Muscle layer of duodenum (tissue), 2 donors: ENCODE measurements around the gene NFIA.

Experiments used
- H3K27ac ChIP-seq: one replicate; pipeline ENCODE4 v1.7.0; 2013; ENCODE audit warnings: mild to moderate bottlenecking, low read length
- H3K27me3 ChIP-seq: one replicate; pipeline ENCODE4 v1.7.0; 2013; ENCODE audit warnings: low read depth, mild to moderate bottlenecking, control low read depth, low read length
- H3K36me3 ChIP-seq, 2 donors: one replicate each; pipeline ENCODE4 v1.7.0; 2013; ENCODE audit warnings: low read length in 2 of 2, control low read depth in 1 of 2, mild to moderate bottlenecking in 1 of 2; ENCODE audit not compliant: insufficient read depth in 2 of 2, control insufficient read depth in 1 of 2
- H3K4me1 ChIP-seq, 2 donors: one replicate each; pipeline ENCODE4 v1.7.0; 2013; ENCODE audit warnings: low read length in 2 of 2, mild to moderate bottlenecking in 2 of 2, control low read depth in 1 of 2, moderate library complexity in 1 of 2; ENCODE audit not compliant: insufficient read depth in 2 of 2, control insufficient read depth in 1 of 2
- H3K4me3 ChIP-seq, 2 donors: one replicate each; pipeline ENCODE4 v1.7.0; 2013; ENCODE audit warnings: low read length in 2 of 2, low read depth in 1 of 2, mild to moderate bottlenecking in 1 of 2
- H3K9me3 ChIP-seq, 2 donors: one replicate each; pipeline ENCODE4 v1.7.0; 2013; ENCODE audit warnings: low read length in 2 of 2, control low read depth in 1 of 2, mild to moderate bottlenecking in 1 of 2; ENCODE audit not compliant: control insufficient read depth in 1 of 2
- donor health status: healthy.

The NFIA gene

DNA sequence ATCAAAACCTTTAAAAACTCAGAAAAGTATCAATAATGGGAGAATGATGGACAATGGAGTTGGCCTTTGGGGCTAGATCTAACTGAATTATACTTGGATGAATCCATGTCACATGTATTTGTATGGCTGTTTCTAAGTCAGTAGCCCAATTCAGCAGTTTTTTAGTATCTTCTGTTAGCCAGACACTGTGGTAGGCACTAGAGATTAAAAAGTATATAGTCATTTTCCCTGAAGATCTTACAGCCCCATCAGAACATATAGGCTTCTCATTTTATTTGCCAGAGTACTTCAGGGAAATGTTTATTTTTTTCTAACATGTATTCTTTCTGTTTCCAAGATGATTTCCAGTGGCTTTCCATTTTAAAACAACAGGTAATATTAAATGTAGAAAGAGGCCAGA is 273.7 kb downstream of the NFIA start:
- H3K27ac ChIP-seq = no peak overlapping the region
- no peaks in the 10 kb centered on the region for H3K27me3 ChIP-seq
- H3K36me3 ChIP-seq = peaks cover 17 to 32% of the 10 kb centered on the region in 2 donors
- H3K4me3 ChIP-seq = no peak overlapping the region
- H3K9me3 ChIP-seq = no peaks in the 10 kb centered on the region
- no peaks in the 10 kb centered on the region for H3K4me1 ChIP-seq

DNA sequence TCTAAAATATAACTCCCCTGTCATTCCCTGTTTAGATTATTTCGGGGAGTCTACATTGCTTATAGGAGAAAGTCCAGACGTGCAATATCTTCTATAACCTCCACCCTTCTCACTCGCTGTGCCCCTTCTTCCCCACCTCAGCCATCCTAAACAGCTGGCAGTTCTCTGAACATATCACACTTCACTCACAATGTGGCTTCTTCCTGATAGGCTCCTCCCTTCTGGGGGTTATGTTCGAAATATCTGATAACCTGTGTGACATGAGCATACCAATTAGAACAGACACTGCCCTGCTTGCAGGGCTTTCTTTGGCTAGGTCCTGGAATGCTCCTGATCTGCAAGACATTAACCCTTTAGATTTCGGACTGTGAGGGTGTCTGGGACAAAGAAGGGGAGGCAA is 274.6 kb downstream of the NFIA start:
- no peaks in the 10 kb centered on the region for H3K27me3 ChIP-seq
- H3K4me3 ChIP-seq = no peak overlapping the region
- no peaks in the 10 kb centered on the region for H3K9me3 ChIP-seq
- H3K36me3 ChIP-seq = peaks cover 21 to 32% of the 10 kb centered on the region in 2 donors
- H3K27ac ChIP-seq = no peak overlapping the region
- H3K4me1 ChIP-seq = no peaks in the 10 kb centered on the region

DNA sequence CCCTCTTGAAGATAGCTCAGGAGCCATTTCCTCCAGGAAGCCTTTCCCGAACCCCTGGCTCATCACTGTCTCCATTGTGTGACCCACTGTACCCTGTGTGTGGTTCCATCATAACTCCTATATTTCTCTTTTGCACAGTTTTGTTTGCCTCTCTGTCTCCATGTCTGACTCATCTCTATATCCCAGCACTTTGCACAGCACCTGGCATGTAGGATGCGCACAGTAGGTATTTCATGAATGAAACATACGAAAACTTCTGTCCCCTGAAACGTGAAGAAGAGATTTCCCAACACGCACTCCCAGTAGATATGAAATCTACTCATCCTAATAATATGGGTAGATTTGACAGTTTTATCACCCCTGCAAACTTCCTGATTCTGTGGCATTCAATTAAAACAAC is 275.2 kb downstream of the NFIA start:
- Histone ChIP-seq H3K36me3 (peaks cover 21 to 30% of the 10 kb centered on the region in 2 donors), H3K27ac (no peak overlapping the region)

GRCh38 chr1:61358770-61359455 is 276.6 kb downstream of the NFIA start:
- no peak overlapping the region for H3K27ac ChIP-seq
- no peaks in the 10 kb centered on the region for H3K9me3 ChIP-seq
- H3K27me3 ChIP-seq = no peaks in the 10 kb centered on the region
- H3K4me3 ChIP-seq = no peak overlapping the region
- H3K36me3 ChIP-seq = peaks cover 8 to 23% of the 10 kb centered on the region in 2 donors
- H3K4me1 ChIP-seq = peaks cover 0 to 6% of the 10 kb centered on the region in 2 donors

More for the DNA sequence above, 275.2 kb downstream of the NFIA start:
- no peaks in the 10 kb centered on the region for H3K9me3 ChIP-seq
- no peak overlapping the region for H3K4me3 ChIP-seq
- no peaks in the 10 kb centered on the region for H3K27me3 ChIP-seq
- peaks cover 0 to 5% of the 10 kb centered on the region in 2 donors for H3K4me1 ChIP-seq

- Histone ChIP-seq H3K9me3 (no peaks in the 10 kb centered on the region), H3K4me3 (no peak overlapping the region), H3K27ac (no peak overlapping the region), H3K27me3 (no peaks in the 10 kb centered on the region), H3K36me3 (peaks cover 8 to 17% of the 10 kb centered on the region in 2 donors), H3K4me1 (peaks cover 0 to 6% of the 10 kb centered on the region in 2 donors)
Measured at GRCh38 chr1:61361931-61362330, 279.6 kb downstream of the NFIA start.

DNA sequence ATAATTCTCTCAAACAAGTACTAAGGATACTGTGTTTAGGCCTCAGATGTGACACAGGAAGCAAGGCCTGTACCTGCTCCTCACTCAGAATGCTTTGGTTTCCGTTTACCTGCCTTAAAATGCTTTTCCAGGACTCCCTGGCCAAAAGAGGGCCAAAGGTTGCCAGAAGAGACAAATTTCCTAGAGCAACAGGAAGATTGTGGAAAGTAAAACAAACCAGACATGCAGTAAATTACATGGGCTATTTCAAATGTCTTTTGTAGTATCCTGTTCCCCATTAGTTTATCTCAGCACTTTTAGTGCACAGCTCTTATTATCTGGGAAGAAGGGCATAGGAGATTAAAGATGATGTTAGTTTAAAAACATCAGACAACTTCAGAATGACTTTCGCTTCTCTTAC is 280.0 kb downstream of the NFIA start:
- H3K4me3 ChIP-seq = no peak overlapping the region
- H3K27ac ChIP-seq = no peak overlapping the region
- H3K9me3 ChIP-seq = no peaks in the 10 kb centered on the region
- H3K36me3 ChIP-seq = peaks cover 8 to 17% of the 10 kb centered on the region in 2 donors
- H3K27me3 ChIP-seq = no peaks in the 10 kb centered on the region
- peaks cover 0 to 6% of the 10 kb centered on the region in 2 donors for H3K4me1 ChIP-seq

DNA sequence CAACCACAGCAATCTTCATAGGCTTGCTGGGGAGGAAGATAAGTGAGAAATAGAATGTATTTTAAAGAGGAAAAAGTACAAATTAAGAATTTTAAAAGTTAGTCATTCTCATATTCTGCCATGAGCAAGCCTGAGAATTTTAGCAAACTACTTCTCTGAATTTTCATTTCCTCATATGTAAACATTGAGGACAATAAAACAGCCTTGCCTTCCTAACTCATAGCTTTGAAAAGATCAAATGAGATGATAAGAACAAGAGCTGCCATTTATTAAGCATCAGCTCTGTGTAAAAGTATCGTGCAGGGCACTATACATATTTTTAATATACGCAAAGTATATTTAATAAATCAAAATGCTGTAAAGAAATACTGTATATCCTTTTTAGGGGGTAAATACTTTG is 286.0 kb downstream of the NFIA start:
- Histone ChIP-seq H3K4me1 (no peaks in the 10 kb centered on the region), H3K36me3 (peaks cover 0 to 4% of the 10 kb centered on the region in 2 donors), H3K9me3 (no peaks in the 10 kb centered on the region), H3K27ac (no peak overlapping the region), H3K27me3 (no peaks in the 10 kb centered on the region), H3K4me3 (no peak overlapping the region)

DNA sequence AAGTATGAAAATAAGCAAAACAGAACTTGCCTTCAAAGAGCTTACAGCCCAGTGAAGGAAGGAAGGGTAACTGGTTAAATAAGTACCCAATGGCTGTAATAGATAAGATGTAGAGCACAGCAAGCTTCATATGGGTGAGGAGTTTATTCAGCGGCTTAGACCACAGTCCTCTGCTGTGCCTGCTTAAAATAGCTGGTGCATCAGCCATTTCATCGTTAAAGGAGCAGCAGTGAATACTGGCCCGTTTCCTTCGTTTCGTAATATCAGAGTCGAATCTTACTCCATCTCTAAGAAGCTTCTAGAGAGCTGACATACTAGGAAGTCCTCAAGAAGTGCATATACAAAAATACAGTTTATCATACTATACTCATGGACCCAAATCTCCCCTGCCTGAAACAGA is 286.5 kb downstream of the NFIA start:
- Histone ChIP-seq H3K27me3 (no peaks in the 10 kb centered on the region), H3K27ac (no peak overlapping the region), H3K9me3 (no peaks in the 10 kb centered on the region), H3K4me3 (no peak overlapping the region), H3K4me1 (no peaks in the 10 kb centered on the region), H3K36me3 (peaks cover 0 to 4% of the 10 kb centered on the region in 2 donors)

- Histone ChIP-seq H3K4me3 (no peak overlapping the region), H3K27me3 (no peaks in the 10 kb centered on the region), H3K36me3 (peaks cover 0 to 4% of the 10 kb centered on the region in 2 donors), H3K4me1 (no peaks in the 10 kb centered on the region), H3K27ac (no peak overlapping the region), H3K9me3 (no peaks in the 10 kb centered on the region)
Measured at GRCh38 chr1:61370177-61370912, 288.0 kb downstream of the NFIA start.

GRCh38 chr1:61370913-61371279 is 288.5 kb downstream of the NFIA start:
- Histone ChIP-seq H3K36me3 (peaks cover 0 to 4% of the 10 kb centered on the region in 2 donors), H3K4me3 (no peak overlapping the region), H3K27ac (no peak overlapping the region), H3K4me1 (no peaks in the 10 kb centered on the region), H3K27me3 (no peaks in the 10 kb centered on the region), H3K9me3 (no peaks in the 10 kb centered on the region)

DNA sequence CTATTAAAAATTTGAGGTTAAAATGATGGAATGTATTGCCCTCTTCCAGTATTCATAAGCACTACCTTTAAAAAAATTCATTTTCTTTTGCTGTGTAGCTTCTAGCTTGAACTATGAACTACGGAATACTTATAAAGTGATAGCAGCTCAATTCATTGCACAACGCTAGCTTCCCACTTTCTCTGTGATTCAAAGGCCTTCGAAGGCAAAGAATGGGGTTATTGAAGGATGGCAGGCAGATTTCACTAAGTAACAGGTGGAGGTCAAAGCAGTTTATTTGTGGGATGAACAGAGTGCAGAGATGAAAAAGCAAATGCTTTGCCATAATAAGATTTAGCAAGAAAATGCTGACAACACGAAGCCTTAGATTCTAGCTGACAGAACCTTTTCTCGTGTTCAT is 290.6 kb downstream of the NFIA start:
- peaks cover 0 to 4% of the 10 kb centered on the region in 2 donors for H3K36me3 ChIP-seq
- H3K27ac ChIP-seq = no peak overlapping the region
- H3K4me3 ChIP-seq = no peak overlapping the region
- no peaks in the 10 kb centered on the region for H3K4me1 ChIP-seq
- H3K27me3 ChIP-seq = no peaks in the 10 kb centered on the region
- H3K9me3 ChIP-seq = no peaks in the 10 kb centered on the region
